HepG2 (cell line): ENCODE results near the gene NOSTRIN. TPM values are rescaled to one million over a fixed set of nuclear protein-coding genes. Genes with fewer than 3 reads are reported as not detected.
"Not testable (repeated sequence)": the region's sequence is repeated elsewhere in the genome, so short reads cannot be mapped to it uniquely, and the experiment has no call there.

Source experiments
- ATAC-seq: fragments of 200-7000 bp; cut with Tn5 transposase; 3 replicates; pipeline ENCODE4 v1.9.1; 2020; ENCODE audit warnings: mild to moderate bottlenecking, moderate library complexity
- BruUV-seq: library from RNA; stranded (reverse); fragments of 400-500 nt; replicated peaks from 2 replicates; lab custom pipeline; 2021; lab: Mats Ljungman, UMichigan
- CTCF ChIA-PET: fragments of 300-600 bp; formaldehyde crosslinking; extraction: SDS; loops from one replicate; lab custom pipeline; 2021; ENCODE audit warnings: low total read pairs, inconsistent platforms, low intra/inter-chr PET ratio; lab: Yijun Ruan, JAX
- POLR2A ChIA-PET: fragments of 350-600 bp; sonication (Branson Sonifier 250); formaldehyde crosslinking; loops from one replicate; lab custom pipeline; 2020; ENCODE audit warnings: antibody characterized with exemption, inconsistent platforms; lab: Yijun Ruan, JAX
- DNase-seq: peaks from one replicate; pipeline ENCODE4 v3.0.0-alpha.2; 2015; ENCODE audit warnings: low spot score
- FAIRE-seq: peaks from 3 replicates; lab custom pipeline; 2011; peaks lifted over from hg19 to GRCh38; lab: Jason Lieb, UNC
- H2AFZ ChIP-seq: one replicate; pipeline ENCODE4 v1.6.1; 2011; ENCODE audit warnings: low read length, inconsistent platforms
- H3K27ac ChIP-seq: fragments of 300-600 bp; 3 replicates; pipeline ENCODE4 v1.8.0; 2011; ENCODE audit warnings: mixed run types, mild to moderate bottlenecking, mixed read lengths, low read length, inconsistent platforms; ENCODE audit not compliant: insufficient read depth; ENCODE audit errors: extremely low read length
- H3K27me3 ChIP-seq, 2 experiments: fragments of 200-600 bp in 1 of 2; 2 replicates in 1 of 2; 3 replicates in 1 of 2; pipeline versions ENCODE4 v1.6.0 to v1.8.0; 2011; ENCODE audit warnings: low read length in 2 of 2, mild to moderate bottlenecking in 2 of 2, moderate library complexity in 2 of 2, inconsistent platforms in 1 of 2; ENCODE audit not compliant: insufficient read depth in 2 of 2, control insufficient read depth in 1 of 2
- H3K36me3 ChIP-seq, 2 experiments: fragments of 200-600 bp in 1 of 2; replicated peaks in 1 of 2; 2 replicates in 1 of 2; 3 replicates in 1 of 2; pipeline versions ENCODE4 v1.5.1 to v1.8.0; 2011; ENCODE audit warnings: low read length in 2 of 2, inconsistent platforms in 1 of 2; ENCODE audit not compliant: insufficient read depth in 2 of 2, control insufficient read depth in 1 of 2
- H3K4me1 ChIP-seq: 2 replicates; pipeline ENCODE4 v1.5.1; 2012; ENCODE audit warnings: low read length, inconsistent platforms; ENCODE audit not compliant: insufficient read depth
- H3K4me2 ChIP-seq: 2 replicates; pipeline ENCODE4 v1.6.0; 2011; ENCODE audit warnings: low read depth, low read length, inconsistent platforms
- H3K4me3 ChIP-seq, 3 experiments: fragments of 200-600 bp in 1 of 3; sonication (generic), shearing (Covaris generic) in 1 of 3; replicated peaks in 1 of 3; 2 replicates each; pipeline ENCODE4 v1.5.1; 2011 to 2016; ENCODE audit warnings: low read length in 3 of 3, inconsistent platforms in 2 of 3, low read depth in 2 of 3, mild to moderate bottlenecking in 2 of 3, control low read depth in 1 of 3, mixed read lengths in 1 of 3; ENCODE audit not compliant: insufficient read depth in 1 of 3
- H3K79me2 ChIP-seq: one replicate; pipeline ENCODE4 v1.6.1; 2011; ENCODE audit warnings: low read length, inconsistent platforms; ENCODE audit not compliant: insufficient read depth
- H3K9ac ChIP-seq: 2 replicates; pipeline ENCODE4 v1.6.0; 2011; ENCODE audit warnings: mild to moderate bottlenecking, low read depth, low read length, inconsistent platforms; ENCODE audit not compliant: insufficient read depth
- H3K9me3 ChIP-seq: 2 replicates; pipeline ENCODE4 v1.5.1; 2012; ENCODE audit warnings: mild to moderate bottlenecking, low read length
- H4K20me1 ChIP-seq: 2 replicates; pipeline ENCODE4 v1.6.0; 2011; ENCODE audit warnings: inconsistent platforms, mild to moderate bottlenecking, low read length, moderate library complexity; ENCODE audit not compliant: insufficient read depth
- NR2C2 ChIP-seq: sonication (generic); formaldehyde crosslinking; IDR thresholded peaks from 2 replicates; pipeline ENCODE4 v1.4.0; 2020; ENCODE audit warnings: missing genetic modification reagents, mild to moderate bottlenecking, moderate library complexity, borderline replicate concordance
- PPARG ChIP-seq: conservative IDR thresholded peaks from 2 replicates; pipeline ENCODE4 v1.6.1; 2016; ENCODE audit warnings: missing biosample characterization, missing genetic modification reagents
- SP1 ChIP-seq, 2 experiments: fragments of 450-650 bp in 1 of 2; sonication (generic) in 1 of 2; formaldehyde crosslinking in 1 of 2; IDR thresholded peaks; 2 replicates each; pipeline versions ENCODE4 v1.4.0 to v1.6.1; 2016 to 2020; ENCODE audit warnings: missing genetic modification reagents in 1 of 2
- TCF7L2 ChIP-seq: IDR thresholded peaks from 2 replicates; pipeline ENCODE4 v1.6.1; 2011; ENCODE audit warnings: mild to moderate bottlenecking, low read depth, low read length, moderate library complexity
- ZNF225 ChIP-seq: sonication (generic); formaldehyde crosslinking; IDR thresholded peaks from 2 replicates; pipeline ENCODE4 v1.4.0; 2020; ENCODE audit warnings: mild to moderate bottlenecking, missing genetic modification reagents
- ZNF574 ChIP-seq: sonication (generic); formaldehyde crosslinking; IDR thresholded peaks from 2 replicates; pipeline ENCODE4 v1.4.0; 2020; ENCODE audit warnings: missing genetic modification reagents
- WGBS: methylation state at CpG from one replicate; pipeline ENCODE4 v1.1.6; 2017; ENCODE audit warnings: low lambda C conversion rate; 5-methylcytosine and 5-hydroxymethylcytosine counted together
- in situ Hi-C: cut with HindIII; loops from 2 replicates; pipeline ENCODE4 v1.10.0; 2017; ENCODE audit warnings: low pct_unique_long_range_greater_than_20kb; ENCODE audit not compliant: extremely low pct_ligation_motif_present
- intact Hi-C: fragments of 100-400 bp; cut with micrococcal nuclease; formaldehyde crosslinking; loops from one replicate; pipeline ENCODE4 v1.10.0; 2022; ENCODE audit not compliant: unreplicated experiment
- polyA plus RNA-seq, 8 experiments: library from polyadenylated mRNA; depleted of rRNA in 3 of 8; stranded (reverse) in 7 of 8; unstranded in 1 of 8; fragments of >200 nt; fragmentation: Illumina TruSeq in 4 of 8; extraction: Trizol in 4 of 8; gene quantifications; 2 replicates each; pipeline versions ENCODE4 v1.2.1 to v1.2.3, GENCODE V29; 2011 to 2016; ENCODE audit warnings: low read depth in 4 of 8, missing spikeins in 1 of 8, mixed read lengths in 1 of 8; ENCODE audit not compliant: insufficient read depth in 1 of 8
- total RNA-seq, 5 experiments: library from RNA; depleted of rRNA; stranded (reverse); fragments of >200 nt; fragmentation: Illumina TruSeq; extraction: Trizol; gene quantifications; 2 replicates each; pipeline ENCODE4 v1.2.3, GENCODE V29; 2016; ENCODE audit warnings: low read depth in 1 of 5
- TF ChIP-seq, protein P1 (sequence below): sonication (generic); formaldehyde crosslinking; IDR thresholded peaks from 2 replicates; pipeline ENCODE4 v1.8.0; 2022; ENCODE audit warnings: mild to moderate bottlenecking, missing genetic modification reagents

The NOSTRIN gene
- total and polyA plus RNA-seq, 2 of the 13 experiments (the other 11 are each of a cell fraction or from before 2014, with no cell fraction given), result 0.22 TPM

- TF ChIP-seq ZNF225 (CRISPR knock-in tag) (no peak), SP1 (IDR thresholded peaks at IDR 0.05) (no peak), SP1 (CRISPR knock-in tag; IDR thresholded peaks at IDR 0.05) (no peak), ZNF574 (no peak), NR2C2 (CRISPR knock-in tag) (no peak), PPARG (CRISPR knock-in tag) (no peak), TCF7L2 (no peak)
- TF ChIP-seq, protein P1, sequence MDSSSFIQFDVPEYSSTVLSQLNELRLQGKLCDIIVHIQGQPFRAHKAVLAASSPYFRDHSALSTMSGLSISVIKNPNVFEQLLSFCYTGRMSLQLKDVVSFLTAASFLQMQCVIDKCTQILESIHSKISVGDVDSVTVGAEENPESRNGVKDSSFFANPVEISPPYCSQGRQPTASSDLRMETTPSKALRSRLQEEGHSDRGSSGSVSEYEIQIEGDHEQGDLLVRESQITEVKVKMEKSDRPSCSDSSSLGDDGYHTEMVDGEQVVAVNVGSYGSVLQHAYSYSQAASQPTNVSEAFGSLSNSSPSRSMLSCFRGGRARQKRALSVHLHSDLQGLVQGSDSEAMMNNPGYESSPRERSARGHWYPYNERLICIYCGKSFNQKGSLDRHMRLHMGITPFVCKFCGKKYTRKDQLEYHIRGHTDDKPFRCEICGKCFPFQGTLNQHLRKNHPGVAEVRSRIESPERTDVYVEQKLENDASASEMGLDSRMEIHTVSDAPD (CRISPR knock-in tag), result no peak
These were observed 55.7 kb downstream of the NOSTRIN start (continued) for GRCh38 chr2:168858146-168858545.

GRCh38 chr2:168867164-168867563, 64.7 kb downstream of the NOSTRIN start:
- H4K20me1 ChIP-seq, intact Hi-C loops: not testable (repeated sequence)

GRCh38 chr2:168870369-168870768, 67.9 kb downstream of the NOSTRIN start:
- H3K27me3 ChIP-seq, BruUV-seq, H2AFZ ChIP-seq, ATAC-seq, intact Hi-C loops, FAIRE-seq, H3K4me2 ChIP-seq, DNase-seq, POLR2A ChIA-PET, H3K9ac ChIP-seq, CTCF ChIA-PET, H3K9me3 ChIP-seq, in situ Hi-C loops, H3K4me1 ChIP-seq, H3K4me3 ChIP-seq, H3K79me2 ChIP-seq, H4K20me1 ChIP-seq, H3K27ac ChIP-seq: not testable (repeated sequence)
- H3K36me3 ChIP-seq, result peaks cover 4 to 36% of the 10 kb centered on the region in 2 experiments; a peak in 4 of 5 replicates
- WGBS, result 100% methylated on average over 1 of the region's 1 CpG

More at GRCh38 chr2:168867164-168867563, 64.7 kb downstream of the NOSTRIN start:
- POLR2A ChIA-PET, ATAC-seq, H3K9ac ChIP-seq, in situ Hi-C loops, H2AFZ ChIP-seq, H3K4me3 ChIP-seq, H3K4me1 ChIP-seq, H3K27me3 ChIP-seq, DNase-seq, CTCF ChIA-PET, H3K9me3 ChIP-seq, H3K79me2 ChIP-seq, BruUV-seq, H3K4me2 ChIP-seq, H3K27ac ChIP-seq, FAIRE-seq: not testable (repeated sequence)
- peaks cover 3 to 27% of the 10 kb centered on the region in 2 experiments for H3K36me3 ChIP-seq
- 91% methylated on average over 1 of the region's 1 CpG for WGBS
